ENCODE measurements around the gene TSSK6.

Gene TSSK6

GRCh38 chr19:19514881-19515641 is at the start of gene TSSK6:
TSS of gene TSSK6 (minus strand) at chr19:19515548. CDS start at chr19:19515427, 121 bp downstream.
- peak within 1 kb of the TSS; percentile 84 to 94 (median 89) for H3K9ac ChIP-seq
- H3K4me2 ChIP-seq, result peak within 1 kb of the TSS; percentile 87 to 99 (median 95)
- H3K9me3 ChIP-seq (replicated peaks in 1 of 11), result no peaks in the 10 kb centered on the region
- peak within 1 kb of the TSS; percentile 84 to 92 (median 90) for H3K27ac ChIP-seq
- H3K27me3 ChIP-seq, result no peaks in the 10 kb centered on the region
- peaks cover 7 to 34% (median 16%) of the 10 kb centered on the region in 11 experiments; a peak in 16 of 22 replicates for H4K20me1 ChIP-seq
- peaks cover 11 to 40% (median 23%) of the 10 kb centered on the region in 11 experiments for H3K36me3 ChIP-seq
- TF ChIP-seq Cebpa-rat (IDR thresholded peaks at IDR 0.05), result no peak
- peaks cover 25 to 41% (median 33%) of the 10 kb centered on the region in 10 experiments for H3K4me1 ChIP-seq
- H3K4me3 ChIP-seq, result peak within 1 kb of the TSS; percentile 72 to 98 (median 88)

GRCh38 chr19:19563348-19563848 is 48.0 kb upstream of the TSSK6 start:
- Histone ChIP-seq H3K4me3 (no peak overlapping the region), H3K4me1 (peaks cover 9 to 22% (median 17%) of the 10 kb centered on the region in 10 experiments), H3K27me3 (no peaks in the 10 kb centered on the region), H4K20me1 (no peaks in the 10 kb centered on the region; a peak in 1 of 22 replicates), H3K27ac (no peak overlapping the region), H3K9ac (no peak overlapping the region), H3K9me3 (replicated peaks in 1 of 11) (peaks cover 0 to 11% (median 8%) of the 10 kb centered on the region in 11 experiments; a peak in 14 of 22 replicates), H3K36me3 (peaks cover 0 to 8% (median 6%) of the 10 kb centered on the region in 11 experiments; a peak in 6 of 22 replicates), H3K4me2 (no peak overlapping the region)
- no peak for TF ChIP-seq Cebpa-rat (IDR thresholded peaks at IDR 0.05)

GRCh38 chr19:19562665-19563347 is 47.5 kb upstream of the TSSK6 start:
- peaks cover 9 to 28% (median 19%) of the 10 kb centered on the region in 10 experiments for H3K4me1 ChIP-seq
- peaks cover 0 to 5% (median 3%) of the 10 kb centered on the region in 11 experiments; a peak in 11 of 22 replicates for H3K9me3 ChIP-seq (replicated peaks in 1 of 11)
- peaks cover 0 to 8% (median 4%) of the 10 kb centered on the region in 11 experiments; a peak in 6 of 22 replicates for H3K36me3 ChIP-seq
- no peak overlapping the region for H3K4me3 ChIP-seq
- TF ChIP-seq Cebpa-rat (IDR thresholded peaks at IDR 0.05), result no peak
- no peak overlapping the region for H3K27ac ChIP-seq
- H3K4me2 ChIP-seq, result no peak overlapping the region
- no peak overlapping the region for H3K9ac ChIP-seq
- no peaks in the 10 kb centered on the region for H3K27me3 ChIP-seq
- no peaks in the 10 kb centered on the region; a peak in 1 of 22 replicates for H4K20me1 ChIP-seq

GRCh38 chr19:19561946-19562664 is 46.8 kb upstream of the TSSK6 start:
- Histone ChIP-seq H3K4me3 (no peak overlapping the region), H3K4me1 (peaks cover 9 to 29% (median 19%) of the 10 kb centered on the region in 10 experiments), H3K27me3 (no peaks in the 10 kb centered on the region), H3K9me3 (replicated peaks in 1 of 11) (no peaks in the 10 kb centered on the region), H4K20me1 (no peaks in the 10 kb centered on the region; a peak in 1 of 22 replicates), H3K9ac (no peak overlapping the region; a peak in 1 of 22 replicates), H3K36me3 (peaks cover 0 to 8% (median 1%) of the 10 kb centered on the region in 11 experiments; a peak in 4 of 22 replicates), H3K27ac (no peak overlapping the region), H3K4me2 (no peak overlapping the region)
- no peak for TF ChIP-seq Cebpa-rat (IDR thresholded peaks at IDR 0.05)

GRCh38 chr19:19559931-19560330 is 44.6 kb upstream of the TSSK6 start:
- TF ChIP-seq Cebpa-rat (IDR thresholded peaks at IDR 0.05), result no peak
- peaks cover 9 to 26% (median 19%) of the 10 kb centered on the region in 10 experiments for H3K4me1 ChIP-seq
- H3K36me3 ChIP-seq, result peaks cover 0 to 6% (median 0%) of the 10 kb centered on the region in 11 experiments; a peak in 3 of 22 replicates
- H3K4me2 ChIP-seq, result peak overlapping the region in 10 of 11 experiments; percentile 6 to 61 (median 48); a peak in 15 of 22 replicates
- no peaks in the 10 kb centered on the region; a peak in 1 of 22 replicates for H4K20me1 ChIP-seq
- H3K9ac ChIP-seq, result no peak overlapping the region; a peak in 1 of 22 replicates
- peak overlapping the region in 2 of 11 experiments; percentile 9 to 38; a peak in 1 of 22 replicates for H3K27ac ChIP-seq
- no peaks in the 10 kb centered on the region for H3K9me3 ChIP-seq (replicated peaks in 1 of 11)
- no peaks in the 10 kb centered on the region for H3K27me3 ChIP-seq
- H3K4me3 ChIP-seq, result no peak overlapping the region

- Histone ChIP-seq H4K20me1 (no peaks in the 10 kb centered on the region; a peak in 1 of 22 replicates), H3K4me3 (no peak overlapping the region), H3K4me1 (peaks cover 9 to 26% (median 19%) of the 10 kb centered on the region in 10 experiments), H3K27me3 (no peaks in the 10 kb centered on the region), H3K9ac (no peak overlapping the region), H3K4me2 (peak overlapping the region in 7 of 11 experiments; percentile 17 to 57 (median 48); a peak in 9 of 22 replicates), H3K36me3 (no peaks in the 10 kb centered on the region), H3K27ac (no peak overlapping the region), H3K9me3 (replicated peaks in 1 of 11) (no peaks in the 10 kb centered on the region)
- no peak for TF ChIP-seq Cebpa-rat (IDR thresholded peaks at IDR 0.05)
These were observed 43.3 kb upstream of the TSSK6 start for GRCh38 chr19:19558636-19559035.

- no peak for TF ChIP-seq Cebpa-rat (IDR thresholded peaks at IDR 0.05)
- Histone ChIP-seq H3K4me1 (peaks cover 9 to 26% (median 19%) of the 10 kb centered on the region in 10 experiments), H3K4me2 (peak overlapping the region in 4 of 11 experiments; percentile 17 to 53 (median 23); a peak in 4 of 22 replicates)
These were observed 42.7 kb upstream of the TSSK6 start for GRCh38 chr19:19558055-19558454.

More at GRCh38 chr19:19558055-19558454, 42.7 kb upstream of the TSSK6 start:
- Histone ChIP-seq H3K36me3 (no peaks in the 10 kb centered on the region), H3K27me3 (no peaks in the 10 kb centered on the region), H4K20me1 (no peaks in the 10 kb centered on the region; a peak in 1 of 22 replicates), H3K4me3 (no peak overlapping the region), H3K27ac (no peak overlapping the region), H3K9ac (no peak overlapping the region), H3K9me3 (replicated peaks in 1 of 11) (no peaks in the 10 kb centered on the region)

Data from BLaER1 treated with 17β-estradiol and CSF1 and Interleukin-3, amounts not matched to agents 10 nM and 100 nM (cell line).